AG20443 (cell line): Measurements from ENCODE around the gene RBBP6.
"Not testable (repeated sequence)": the region's sequence is repeated elsewhere in the genome, so short reads cannot be mapped to it uniquely, and the experiment has no call there.

ENCODE experiments used
- DNase-seq: peaks from one replicate; pipeline ENCODE4 v3.0.0; 2012; ENCODE audit warnings: low spot score, mixed read lengths

The RBBP6 gene

GRCh38 chr16:24539295-24539849, at the start of gene RBBP6:
TSS of gene RBBP6 (plus strand) at chr16:24539566. CDS start at chr16:24540627, 1,061 bp downstream.
- DNase-seq, result peak; percentile 96

- no peak for DNase-seq
Measured at GRCh38 chr16:24490866-24491265, 48.5 kb upstream of the RBBP6 start.

DNA sequence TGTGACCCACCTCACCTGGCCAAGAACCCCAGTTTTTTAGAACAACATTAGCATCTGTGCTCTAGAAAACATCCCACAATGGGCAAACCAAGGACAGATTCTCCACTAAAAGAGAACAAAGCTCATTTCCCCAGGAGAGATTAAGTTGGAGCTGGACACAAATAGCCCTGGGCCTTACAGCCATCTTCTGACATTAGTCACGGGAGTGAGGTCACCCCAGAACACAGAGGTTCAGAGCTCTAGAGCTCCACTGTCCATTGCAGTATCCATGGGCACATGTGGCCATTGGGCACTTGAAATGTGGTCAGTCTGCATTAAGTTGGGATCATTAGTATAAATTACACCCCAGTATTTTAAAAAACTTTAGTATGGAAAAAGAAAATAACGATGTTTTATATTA, 47.6 kb upstream of the RBBP6 start:
- DNase-seq, result peak; percentile 67

DNA sequence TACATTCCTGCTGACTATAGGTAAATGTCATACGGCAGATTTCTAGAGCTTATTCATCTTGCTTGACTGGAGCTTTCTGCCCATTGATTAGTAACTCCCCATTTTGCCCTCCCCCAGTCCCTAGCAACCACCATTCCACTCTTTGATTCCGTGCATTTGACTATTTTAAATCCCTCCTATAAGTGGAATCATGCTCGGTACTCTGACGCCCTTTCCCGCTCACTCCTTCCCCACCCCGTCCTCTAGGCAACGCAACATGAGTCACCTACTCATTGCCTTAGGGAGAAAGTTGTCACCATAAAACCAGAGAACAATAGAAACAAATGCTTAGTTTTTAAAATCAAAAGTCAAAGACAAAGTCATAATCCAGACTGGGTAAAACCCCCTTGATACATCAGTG, 45.5 kb upstream of the RBBP6 start:
- DNase-seq, result no peak

GRCh38 chr16:24495207-24495606, 44.2 kb upstream of the RBBP6 start:
- not testable (repeated sequence) for DNase-seq

- DNase-seq, result peak; percentile 24
Measured at GRCh38 chr16:24497440-24497839, 41.9 kb upstream of the RBBP6 start.

DNA sequence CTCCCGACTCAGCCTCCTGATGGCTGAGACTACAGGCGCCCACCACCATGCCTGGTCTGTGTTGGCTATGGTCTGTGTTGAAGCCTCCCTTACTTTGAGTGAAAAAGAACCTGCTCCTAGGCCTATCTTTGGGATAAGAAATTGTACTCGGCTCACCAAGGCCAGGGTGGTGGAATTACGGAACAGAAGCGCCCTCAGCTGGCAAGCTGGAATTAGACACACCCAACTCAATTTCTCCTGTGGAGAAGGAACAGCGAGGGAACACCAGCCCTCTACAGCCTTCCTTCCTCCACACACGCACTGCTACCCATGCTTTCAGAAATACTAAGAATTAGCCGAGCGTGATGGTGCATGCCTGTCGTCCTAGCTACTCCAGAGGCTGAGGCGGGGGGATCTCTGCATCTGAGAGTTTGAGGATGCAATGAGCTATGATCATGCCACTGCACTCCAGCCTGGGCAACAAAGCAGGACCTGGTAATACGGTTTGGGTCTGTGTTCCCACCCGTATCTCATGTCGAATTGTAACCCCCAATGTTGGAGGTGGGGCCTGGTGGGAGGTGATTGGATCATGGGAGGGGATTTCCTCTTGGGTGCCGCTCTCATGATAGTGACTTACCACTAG, 40.1 kb upstream of the RBBP6 start:
- peak; percentile 67 for DNase-seq

GRCh38 chr16:24504472-24505345, 34.7 kb upstream of the RBBP6 start:
- DNase-seq, result peak; percentile 84

- DNase-seq, result no peak
Measured at GRCh38 chr16:24505959-24506358, 33.4 kb upstream of the RBBP6 start.

DNA sequence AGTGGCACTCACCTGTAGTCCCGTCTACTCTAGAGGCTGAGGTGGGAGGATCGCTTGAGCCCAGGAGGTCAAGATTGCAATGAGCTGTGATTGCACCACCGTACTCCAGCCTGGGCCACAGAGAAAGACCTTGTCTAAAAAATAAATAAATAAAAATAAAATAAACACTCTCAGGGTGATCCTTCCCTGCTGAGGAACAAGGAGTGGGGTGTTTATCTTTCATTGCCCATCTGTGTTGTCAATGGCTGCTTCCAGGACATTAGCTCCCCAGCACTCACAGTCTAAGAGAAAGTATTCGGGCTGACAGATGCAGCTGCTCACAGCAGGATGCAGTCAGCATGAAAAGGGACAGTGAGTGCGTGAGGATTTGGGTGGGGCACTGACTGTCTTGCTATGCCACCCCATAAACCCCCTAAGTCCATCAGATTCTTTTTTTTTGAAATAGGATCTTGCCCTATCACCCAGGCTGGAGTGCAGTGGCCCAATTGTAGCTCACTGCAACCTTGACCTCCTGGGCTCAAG, 31.3 kb upstream of the RBBP6 start:
- DNase-seq, result no peak

GRCh38 chr16:24508614-24509013, 30.8 kb upstream of the RBBP6 start:
- DNase-seq, result peak; percentile 76

DNA sequence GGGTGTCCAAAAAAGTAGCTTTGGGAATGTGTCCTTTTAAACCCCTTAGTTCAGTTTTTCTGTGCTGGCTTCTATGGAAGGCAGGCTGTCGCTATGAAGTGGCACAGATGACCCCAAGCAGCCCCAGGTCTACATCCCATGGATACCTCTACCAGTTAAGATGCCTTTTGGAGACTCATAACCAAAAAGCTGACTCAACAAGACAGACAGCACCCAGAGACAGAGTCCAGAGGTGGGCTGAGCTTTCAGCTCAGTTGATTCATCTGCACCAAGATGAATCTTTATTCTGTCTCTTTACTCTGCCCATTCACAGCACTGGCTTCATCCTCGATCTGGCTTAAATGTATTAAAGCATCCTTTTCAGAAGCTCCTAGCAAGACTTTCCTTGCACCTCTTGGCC, 29.8 kb upstream of the RBBP6 start:
- DNase-seq, result no peak

- DNase-seq, result no peak
Measured at GRCh38 chr16:24511174-24511573, 28.2 kb upstream of the RBBP6 start.

- no peak for DNase-seq
Measured at GRCh38 chr16:24511792-24512191, 27.6 kb upstream of the RBBP6 start.

GRCh38 chr16:24514096-24514495, 25.3 kb upstream of the RBBP6 start:
- DNase-seq, result no peak

DNA sequence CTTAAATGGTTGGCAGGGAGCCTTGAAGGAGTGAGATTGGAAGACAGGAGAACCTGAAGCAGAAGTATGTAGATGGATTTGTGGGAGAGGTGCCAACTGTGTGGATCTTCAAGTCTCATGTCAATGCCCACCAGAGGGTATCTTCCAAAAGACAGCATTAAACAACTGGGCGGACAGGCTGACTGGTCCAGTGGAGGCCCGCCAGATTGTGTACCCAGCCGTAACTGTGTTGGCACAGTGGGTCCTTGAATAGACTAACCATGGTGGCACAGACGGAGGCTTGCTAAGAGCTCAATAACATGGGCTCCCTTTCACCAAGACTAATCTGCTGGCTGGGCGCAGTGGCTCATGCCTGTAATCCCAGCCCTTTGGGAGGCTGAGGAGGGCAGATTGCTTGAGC, 24.2 kb upstream of the RBBP6 start:
- no peak for DNase-seq

- DNase-seq, result peak; percentile 83
Measured at GRCh38 chr16:24516900-24517669, 22.3 kb upstream of the RBBP6 start.

DNA sequence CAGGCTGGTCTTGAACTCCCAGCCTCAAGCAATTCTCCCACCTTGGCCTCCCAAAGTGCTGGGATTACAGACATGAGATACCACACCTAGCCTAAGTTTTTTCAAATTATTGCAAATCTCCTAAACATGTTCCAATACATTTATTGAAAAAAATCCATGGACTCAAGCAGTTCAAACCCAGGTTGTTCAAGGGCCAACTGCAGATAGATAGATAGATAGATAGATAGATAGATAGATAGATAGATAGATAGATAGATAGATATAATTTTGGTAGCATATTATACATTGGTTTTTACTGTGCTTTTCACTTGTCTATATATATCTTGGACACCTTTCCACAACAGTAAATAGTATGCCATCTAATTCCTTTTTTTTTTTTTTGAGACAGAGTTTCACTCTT, 20.9 kb upstream of the RBBP6 start:
- DNase-seq, result no peak

DNA sequence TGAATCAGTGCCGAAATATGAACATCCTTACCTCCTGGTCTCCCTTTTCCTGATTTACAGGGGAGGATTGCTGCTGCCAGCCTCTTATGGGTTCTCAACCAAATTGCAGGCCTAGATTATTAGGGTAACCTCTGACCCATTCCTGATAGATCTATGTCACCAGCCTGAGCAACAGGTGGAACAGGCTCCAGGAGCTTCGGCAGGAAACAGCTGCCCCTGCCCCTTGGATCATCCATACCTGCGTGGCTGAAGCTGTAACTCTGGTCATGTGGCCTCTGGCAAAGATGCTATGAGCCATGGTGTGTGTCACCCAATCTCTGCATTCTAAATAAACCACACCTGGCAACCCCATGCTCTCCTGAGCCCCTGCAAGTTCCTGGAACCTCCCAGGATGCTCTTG, 18.4 kb upstream of the RBBP6 start:
- DNase-seq, result no peak

GRCh38 chr16:24522751-24523150, 16.6 kb upstream of the RBBP6 start:
- no peak for DNase-seq

GRCh38 chr16:24523569-24523968, 15.8 kb upstream of the RBBP6 start:
- no peak for DNase-seq
